Body of pancreas (tissue), 4 donors: ENCODE data around the gene DMAC2. TPM values are rescaled to one million over a fixed set of nuclear protein-coding genes. Genes with fewer than 3 reads are reported as not detected.
"Not testable (repeated sequence)": the region's sequence is repeated elsewhere in the genome, so short reads cannot be mapped to it uniquely, and the experiment has no call there.

Source experiments
- ATAC-seq: fragments of 150-250 bp; one replicate; pipeline ENCODE4 v1.9.1; 2016
- DNase-seq, 4 donors: peaks; one replicate each; pipeline ENCODE4 v3.0.0-alpha.2; 2019
- H3K27ac ChIP-seq, 4 donors: fragments of 200-600 bp; sonication (generic); 1 replicate in 3 of 4; 2 replicates in 1 of 4; pipeline versions ENCODE4 v1.5.1 to v1.6.1; 2016 to 2019; ENCODE audit warnings: mild to moderate bottlenecking in 1 of 4, mixed read lengths in 1 of 4, moderate library complexity in 1 of 4
- H3K27me3 ChIP-seq, 2 donors: fragments of 200-600 bp; sonication (generic); one replicate each; pipeline ENCODE4 v1.6.0; 2016; ENCODE audit warnings: mild to moderate bottlenecking in 1 of 2
- H3K36me3 ChIP-seq, 2 donors: fragments of 200-600 bp; sonication (generic); replicated peaks in 1 of 2; 2 replicates each; pipeline ENCODE4 v1.5.1; 2016; ENCODE audit warnings: low read depth in 2 of 2; ENCODE audit not compliant: insufficient read depth in 1 of 2
- H3K4me1 ChIP-seq: fragments of 200-600 bp; sonication (generic); one replicate; pipeline ENCODE4 v1.6.0; 2016
- H3K4me3 ChIP-seq, 2 donors: fragments of 200-600 bp; sonication (generic); 1 replicate in 1 of 2; 2 replicates in 1 of 2; pipeline ENCODE4 v1.5.1; 2016 to 2019
- H3K9me3 ChIP-seq, 3 donors: fragments of 200-600 bp; sonication (generic); 1 replicate in 2 of 3; 2 replicates in 1 of 3; pipeline ENCODE4 v1.5.1; 2016
- CTCF ChIP-seq, 7 experiments: fragments of 450-650 bp in 4 of 7; fragments of 200-600 bp in 3 of 7; sonication (generic) in 3 of 7; IDR thresholded peaks; one replicate each; pipeline ENCODE4 v1.5.1; 2016 to 2019; ENCODE audit warnings: antibody characterized with exemption in 7 of 7
- POLR2A ChIP-seq, 3 donors: fragments of 450-650 bp; IDR thresholded peaks; one replicate each; pipeline ENCODE4 v1.6.1; 2016; ENCODE audit warnings: antibody characterized with exemption in 3 of 3, mild to moderate bottlenecking in 2 of 3
- WGBS, 2 donors: methylation state at CpG; one replicate each; pipeline ENCODE4 v1.1.5; 2017; 5-methylcytosine and 5-hydroxymethylcytosine counted together
- intact Hi-C: fragments of 100-400 bp; cut with DNase I; formaldehyde crosslinking; loops from one replicate; pipeline ENCODE4 v1.15.1; 2023
- total RNA-seq, 2 donors: library from RNA; depleted of rRNA; stranded (reverse); fragments of >200 nt; gene quantifications; one replicate each; pipeline ENCODE4 v1.1.0, GENCODE V29; 2016

DMAC2 gene
- total RNA-seq, 2 donors from 2014 or later: 13.5 to 45.5 TPM

- 60 to 78% methylated on average over 4 to 11 of the region's 11 CpGs for WGBS, 2 donors
- no peak for TF ChIP-seq CTCF (IDR thresholded peaks at IDR 0.05)
- no peak for TF ChIP-seq POLR2A (IDR thresholded peaks at IDR 0.05)
- no peaks in the 10 kb centered on the region for H3K27me3 ChIP-seq
- intact Hi-C loops: no loop called here
- peak in 2 of 4 donors; percentile 39 to 55 for DNase-seq
- H3K4me3 ChIP-seq: no peak overlapping the region
- peaks cover 37% of the 10 kb centered on the region for H3K4me1 ChIP-seq
- ATAC-seq: peak; percentile 13
- H3K36me3 ChIP-seq: peaks cover 4 to 7% of the 10 kb centered on the region in 2 donors
- H3K9me3 ChIP-seq: no peaks in the 10 kb centered on the region
- peak overlapping the region in 3 of 4 donors; percentile 18 to 85 (median 48) for H3K27ac ChIP-seq
Observed at GRCh38 chr19:41411968-41412265, 27.8 kb downstream of the DMAC2 start.

GRCh38 chr19:41411100-41411967, 28.4 kb downstream of the DMAC2 start:
- peaks cover 37% of the 10 kb centered on the region for H3K4me1 ChIP-seq

GRCh38 chr19:41410336-41411054, 29.2 kb downstream of the DMAC2 start:
- H3K27me3 ChIP-seq: no peaks in the 10 kb centered on the region
- H3K4me3 ChIP-seq: no peak overlapping the region
- 78 to 88% methylated on average over 12 to 22 of the region's 23 CpGs for WGBS, 2 donors
- DNase-seq (no peak), ATAC-seq (no peak)
- H3K36me3 ChIP-seq: peaks cover 2 to 4% of the 10 kb centered on the region in 2 donors
- intact Hi-C loops: no loop called here
- H3K9me3 ChIP-seq: no peaks in the 10 kb centered on the region
- H3K4me1 ChIP-seq: peaks cover 42% of the 10 kb centered on the region
- peak overlapping the region; percentile 60 to 85 (median 78) for H3K27ac ChIP-seq
- no peak for TF ChIP-seq CTCF (IDR thresholded peaks at IDR 0.05)
- TF ChIP-seq POLR2A (IDR thresholded peaks at IDR 0.05): no peak

More at GRCh38 chr19:41411100-41411967, 28.4 kb downstream of the DMAC2 start:
- Histone ChIP-seq H3K27me3 (no peaks in the 10 kb centered on the region), H3K9me3 (no peaks in the 10 kb centered on the region), H3K4me3 (no peak overlapping the region), H3K36me3 (peaks cover 4 to 6% of the 10 kb centered on the region in 2 donors), H3K27ac (peak overlapping the region in 3 of 4 donors; percentile 18 to 85 (median 48))
- DNase-seq (no peak), ATAC-seq (no peak)
- no peak for TF ChIP-seq CTCF (IDR thresholded peaks at IDR 0.05)
- no peak for TF ChIP-seq POLR2A (IDR thresholded peaks at IDR 0.05)
- WGBS, 2 donors: 63 to 80% methylated on average over 3 to 9 of the region's 9 CpGs
- intact Hi-C loops: no loop called here

GRCh38 chr19:41409288-41409687, 30.4 kb downstream of the DMAC2 start:
- TF ChIP-seq CTCF (IDR thresholded peaks at IDR 0.05) (no peak), POLR2A (IDR thresholded peaks at IDR 0.05) (peak in 2 of 3 donors; percentile 37 to 51)
- peak; percentile 97 for ATAC-seq
- peak overlapping the region; percentile 68 to 85 (median 78) for H3K27ac ChIP-seq
- intact Hi-C loops: no loop called here
- H3K36me3 ChIP-seq: no peaks in the 10 kb centered on the region
- peaks cover 47% of the 10 kb centered on the region for H3K4me1 ChIP-seq
- no peaks in the 10 kb centered on the region for H3K27me3 ChIP-seq
- peak; percentile 78 to 90 (median 88) for DNase-seq
- H3K4me3 ChIP-seq: no peak overlapping the region
- WGBS, 2 donors: 14 to 15% methylated on average over 4 of the region's 4 CpGs
- H3K9me3 ChIP-seq: no peaks in the 10 kb centered on the region

GRCh38 chr19:41408846-41409245, 30.9 kb downstream of the DMAC2 start:
- H3K27me3 ChIP-seq, H3K36me3 ChIP-seq, H3K9me3 ChIP-seq, intact Hi-C loops, ATAC-seq, H3K4me3 ChIP-seq, DNase-seq: not testable (repeated sequence)
- peaks cover 47% of the 10 kb centered on the region for H3K4me1 ChIP-seq
- H3K27ac ChIP-seq: peak overlapping the region; percentile 68 to 85 (median 78)
- 74 to 77% methylated on average over 5 of the region's 5 CpGs for WGBS, 2 donors
